ENCODE measurements around the gene DUSP7.

The DUSP7 gene

GRCh38 chr3:52090131-52090932 lies 34.0 kb upstream of the DUSP7 start:
- no peak for TF ChIP-seq CTCF (IDR thresholded peaks at IDR 0.05)
- TF ChIP-seq ZFX (IDR thresholded peaks at IDR 0.05; ENCODE audit: borderline replicate concordance) = no peak
- no peak overlapping the region for H3K27ac ChIP-seq

GRCh38 chr3:52089691-52090090 lies 33.3 kb upstream of the DUSP7 start:
- no peak overlapping the region for H3K27ac ChIP-seq
- TF ChIP-seq ZFX (IDR thresholded peaks at IDR 0.05; ENCODE audit: borderline replicate concordance) (no peak), CTCF (IDR thresholded peaks at IDR 0.05) (no peak)

GRCh38 chr3:52088445-52089367 lies 32.3 kb upstream of the DUSP7 start:
- TF ChIP-seq ZFX (IDR thresholded peaks at IDR 0.05; ENCODE audit: borderline replicate concordance) (no peak), CTCF (IDR thresholded peaks at IDR 0.05) (no peak)

GRCh38 chr3:52087731-52088130 lies 31.4 kb upstream of the DUSP7 start:
- H3K27ac ChIP-seq = no peak overlapping the region
- TF ChIP-seq ZFX (IDR thresholded peaks at IDR 0.05; ENCODE audit: borderline replicate concordance) (no peak), CTCF (IDR thresholded peaks at IDR 0.05) (no peak)

More at GRCh38 chr3:52088445-52089367, 32.3 kb upstream of the DUSP7 start:
- H3K27ac ChIP-seq = no peak overlapping the region

- no peak overlapping the region for H3K27ac ChIP-seq
- TF ChIP-seq CTCF (IDR thresholded peaks at IDR 0.05) (no peak), ZFX (IDR thresholded peaks at IDR 0.05; ENCODE audit: borderline replicate concordance) (no peak)
Measured at GRCh38 chr3:52086976-52087663, 30.7 kb upstream of the DUSP7 start.

GRCh38 chr3:52086461-52086860 lies 30.1 kb upstream of the DUSP7 start:
- no peak overlapping the region for H3K27ac ChIP-seq
- TF ChIP-seq CTCF (IDR thresholded peaks at IDR 0.05) = no peak
- TF ChIP-seq ZFX (IDR thresholded peaks at IDR 0.05; ENCODE audit: borderline replicate concordance) = no peak

Data from 22Rv1 (cell line).